ENCODE results near the gene BTBD10. TPM values are rescaled to one million over a fixed set of nuclear protein-coding genes. Genes with fewer than 3 reads are reported as not detected.

Gene BTBD10
- total RNA-seq, 2 experiments from 2014 or later = 26.0 to 26.3 TPM

DNA sequence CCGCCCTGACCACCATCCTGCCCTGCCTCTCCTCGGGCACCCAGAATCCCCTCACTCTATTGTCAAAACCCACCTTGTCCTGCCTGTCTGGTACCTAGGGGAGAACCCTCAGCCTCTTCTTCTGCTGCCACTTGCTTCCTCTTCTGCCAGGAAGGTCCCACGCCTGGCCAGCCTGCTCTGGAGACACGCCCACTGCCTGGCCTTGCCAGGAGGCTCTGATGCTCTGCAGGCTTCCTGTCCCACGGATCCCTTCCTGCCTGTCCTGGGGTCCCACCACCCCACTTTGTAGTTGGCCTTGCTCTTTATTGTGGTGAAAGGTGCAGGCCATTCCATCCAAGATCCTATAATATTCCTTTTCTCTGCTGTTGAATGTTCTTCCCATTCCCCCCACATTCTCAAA lies 122.0 kb downstream of the BTBD10 start:
- Mint-ChIP-seq H3K27ac (no peak overlapping the region), H3K9me3 (no peaks in the 10 kb centered on the region), H3K4me3 (no peak overlapping the region), H3K36me3 (ENCODE audit: low read depth) (peaks cover 11% of the 10 kb centered on the region), H3K27me3 (no peaks in the 10 kb centered on the region), H3K4me1 (peaks cover 52% of the 10 kb centered on the region)
- POLR2A ChIA-PET = interaction anchor here (4.0 kb wide), 1 partner anchor 62 kb away, joined by 29 read pairs; the partner anchor contains the start of gene BMAL1
- CTCF ChIA-PET = interaction anchor here (1.1 kb wide), 1 partner anchor 377 kb away, joined by 4 read pairs; no protein-coding TSS in a partner anchor
- no peak for DNase-seq

DNA sequence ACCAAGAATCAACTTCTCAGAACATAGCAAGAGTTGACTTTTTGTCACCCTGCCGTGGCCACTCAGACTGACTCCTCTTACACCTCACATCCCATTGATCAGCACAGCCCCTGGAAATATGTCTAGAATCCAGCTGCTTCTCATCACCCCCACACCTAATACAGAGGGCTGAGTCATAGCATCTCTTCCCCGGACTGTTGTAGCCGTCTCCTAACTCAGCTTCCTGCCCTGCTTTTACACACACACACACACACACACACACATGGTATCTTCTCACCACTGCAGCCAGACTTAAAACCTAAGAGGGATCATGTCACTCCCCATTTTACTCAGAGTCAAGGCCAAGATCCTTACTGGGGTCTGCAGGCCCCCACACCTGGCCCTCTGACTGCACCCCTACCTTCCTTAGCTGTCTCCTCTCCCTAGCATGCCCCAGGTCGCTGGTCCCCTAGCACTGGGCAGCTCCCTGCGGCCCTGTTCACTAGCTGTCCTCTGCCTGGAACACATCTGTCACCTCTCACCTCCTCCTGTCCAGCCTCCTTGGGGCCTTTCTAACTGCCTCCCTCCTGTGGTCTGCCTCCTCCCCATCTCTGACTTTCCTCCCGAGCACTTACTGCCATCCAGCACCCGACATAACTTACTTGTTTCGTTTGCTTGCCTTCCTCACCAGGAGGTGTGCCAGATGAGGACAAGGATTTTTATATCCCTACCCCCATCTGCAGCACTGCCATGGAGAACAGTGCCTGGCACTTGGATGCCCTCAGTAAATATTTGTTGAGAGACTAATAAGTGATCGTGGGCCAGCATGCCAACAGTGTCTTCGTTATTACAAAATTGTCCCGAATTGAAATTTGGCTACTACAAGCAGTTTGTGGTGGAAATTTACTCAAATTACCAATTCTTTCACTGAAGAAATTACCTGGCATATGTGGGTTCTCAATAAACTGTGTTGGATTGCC lies 123.5 kb downstream of the BTBD10 start:
- H3K27ac Mint-ChIP-seq = peak overlapping the region; percentile 86
- CTCF ChIA-PET = interaction anchor here (1.4 to 2.8 kb wide), 2 partner anchors 60 to 101 kb away, joined by 4 to 14 read pairs; no protein-coding TSS in a partner anchor

DNA sequence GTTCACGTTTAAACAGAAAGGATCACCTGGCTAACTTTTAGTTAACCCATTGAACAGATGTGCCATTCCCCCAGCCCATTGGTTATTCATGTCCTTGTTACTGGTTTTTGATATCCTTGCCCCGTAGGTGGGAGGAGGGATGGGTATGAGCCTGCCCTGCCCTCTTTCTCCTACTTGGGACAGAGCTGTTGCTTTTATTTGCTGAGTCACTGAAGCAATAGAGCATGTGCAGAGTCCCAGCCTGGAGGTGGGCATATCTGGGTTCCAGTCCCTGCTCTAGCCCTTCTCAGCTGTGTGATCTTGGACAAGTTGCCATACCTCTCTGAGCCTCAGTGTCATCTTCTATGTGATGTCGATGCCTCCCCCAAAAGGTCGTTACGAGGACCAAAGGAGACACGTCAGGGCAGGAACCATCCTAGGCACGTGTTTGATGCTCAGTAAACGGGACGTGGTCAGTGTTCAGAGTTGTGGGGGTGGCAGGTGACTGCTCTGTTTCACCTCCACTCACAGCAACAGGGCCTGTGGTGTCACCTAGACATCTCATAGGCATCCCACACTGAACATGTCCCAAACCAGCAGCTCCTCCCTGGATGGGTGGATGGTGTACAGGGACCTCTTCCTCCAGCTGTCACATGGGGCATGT lies 124.5 kb downstream of the BTBD10 start:
- ChIA-PET POLR2A (interaction anchor here (0.9 to 4.0 kb wide), 10 partner anchors 9 to 130 kb away, joined by 3 to 29 read pairs (median 5); partner anchors contain the start of genes BMAL1 and BTBD10), CTCF (interaction anchor here (0.9 to 4.2 kb wide), 8 partner anchors 19 to 129 kb away, joined by 3 to 35 read pairs (median 5); no protein-coding TSS in a partner anchor)
- peak; percentile 44 for DNase-seq
- Mint-ChIP-seq H3K9me3 (no peaks in the 10 kb centered on the region), H3K27me3 (no peaks in the 10 kb centered on the region), H3K4me3 (peak overlapping the region; percentile 78), H3K27ac (peak overlapping the region; percentile 86), H3K36me3 (ENCODE audit: low read depth) (peaks cover 10% of the 10 kb centered on the region), H3K4me1 (peaks cover 61% of the 10 kb centered on the region)

More for the DNA sequence above, 123.5 kb downstream of the BTBD10 start:
- POLR2A ChIA-PET = interaction anchor here (1.0 to 4.0 kb wide), 6 partner anchors 8 to 125 kb away, joined by 4 to 29 read pairs (median 8); partner anchors contain the start of genes BMAL1 and BTBD10
- Mint-ChIP-seq H3K4me3 (peak overlapping the region; percentile 28), H3K9me3 (no peaks in the 10 kb centered on the region), H3K36me3 (ENCODE audit: low read depth) (peaks cover 11% of the 10 kb centered on the region), H3K4me1 (peaks cover 55% of the 10 kb centered on the region), H3K27me3 (no peaks in the 10 kb centered on the region)
- peak; percentile 62 for DNase-seq

DNA sequence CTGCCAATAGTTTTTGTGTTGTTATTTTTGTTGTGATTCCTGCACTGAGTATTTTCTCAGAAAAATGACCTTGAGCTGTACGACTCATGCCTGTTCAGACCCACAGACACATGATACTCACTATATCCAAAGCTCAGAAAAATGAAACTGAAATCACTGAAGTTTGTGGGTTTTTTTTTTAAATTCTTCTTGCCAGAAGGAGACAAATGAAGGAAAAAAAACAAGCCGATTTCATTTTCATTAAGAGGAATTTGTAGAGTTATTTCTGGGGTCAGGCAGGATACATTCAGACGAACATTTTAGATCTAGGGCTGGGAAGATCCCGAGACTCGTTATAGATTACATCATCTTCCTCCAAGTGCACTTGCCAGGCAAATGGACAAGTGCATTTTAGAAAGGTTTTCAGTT lies 125.0 kb downstream of the BTBD10 start:
- POLR2A ChIA-PET = interaction anchor here (0.9 to 4.0 kb wide), 7 partner anchors 12 to 130 kb away, joined by 3 to 29 read pairs (median 9); partner anchors contain the start of genes BMAL1 and BTBD10
- peak overlapping the region; percentile 78 for H3K4me3 Mint-ChIP-seq
- CTCF ChIA-PET = interaction anchor here (0.9 to 4.2 kb wide), 7 partner anchors 18 to 128 kb away, joined by 3 to 35 read pairs (median 6); no protein-coding TSS in a partner anchor
- H3K27me3 Mint-ChIP-seq = no peaks in the 10 kb centered on the region
- H3K27ac Mint-ChIP-seq = peak overlapping the region; percentile 86
- no peaks in the 10 kb centered on the region for H3K9me3 Mint-ChIP-seq
- DNase-seq = no peak
- H3K36me3 Mint-ChIP-seq (ENCODE audit: low read depth) = peaks cover 10% of the 10 kb centered on the region
- H3K4me1 Mint-ChIP-seq = peaks cover 67% of the 10 kb centered on the region

Other genes with a start within 250 kb of the BTBD10 start
- gene BMAL1, start 185.4 kb downstream of the BTBD10 start, total RNA-seq = 10 to 100 TPM; 36.0 to 41.0 TPM
- not detected for gene PTH, start 32.8 kb upstream of the BTBD10 start, total RNA-seq
- 10 to 100 TPM; 55.1 to 57.6 TPM for gene FAR1, start 205.4 kb upstream of the BTBD10 start, total RNA-seq